ENCODE measurements around the gene CA9.
A peak's percentile ranks its signal among the peaks of the same experiment; 100 is the strongest.

CA9 gene

DNA sequence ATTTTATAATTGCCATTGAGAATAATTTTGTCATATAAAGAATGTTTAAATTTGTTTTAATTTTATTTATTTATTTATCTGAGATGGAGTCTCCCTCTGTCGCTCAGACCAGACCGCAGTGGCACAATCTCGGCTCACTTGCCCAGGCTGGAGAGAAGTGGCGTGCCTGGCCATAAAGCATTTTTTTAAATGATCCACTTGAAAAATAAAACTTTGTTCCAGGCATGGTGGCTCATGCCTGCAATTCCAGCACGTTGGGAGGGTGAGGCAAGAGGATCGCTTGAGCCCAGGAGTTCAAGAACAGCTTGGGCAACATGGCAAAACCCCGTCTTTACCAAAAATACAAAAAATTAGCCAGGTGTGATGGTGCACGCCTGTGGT, 20.9 kb upstream of the CA9 start:
- DNase-seq = no peak

DNA sequence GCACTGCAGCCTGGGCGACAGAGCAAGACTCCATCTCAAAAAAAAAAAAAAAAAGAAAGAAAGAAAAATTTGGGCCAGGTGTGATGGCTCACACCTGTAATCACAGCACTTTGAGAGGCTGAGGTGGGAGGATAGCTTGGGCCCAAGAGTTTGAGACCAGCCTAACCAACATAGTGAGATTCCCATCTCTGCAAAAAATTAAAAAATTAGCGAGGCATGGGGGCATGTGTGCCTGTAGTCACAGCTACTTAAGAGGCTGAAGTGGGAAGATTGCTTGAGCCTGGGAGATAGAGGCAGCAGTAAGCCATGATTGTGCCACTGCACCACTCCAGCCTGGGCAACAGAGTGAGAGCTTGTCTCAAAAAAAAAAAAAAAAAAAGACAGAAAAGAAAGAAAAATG, 20.1 kb upstream of the CA9 start:
- DNase-seq = no peak

DNA sequence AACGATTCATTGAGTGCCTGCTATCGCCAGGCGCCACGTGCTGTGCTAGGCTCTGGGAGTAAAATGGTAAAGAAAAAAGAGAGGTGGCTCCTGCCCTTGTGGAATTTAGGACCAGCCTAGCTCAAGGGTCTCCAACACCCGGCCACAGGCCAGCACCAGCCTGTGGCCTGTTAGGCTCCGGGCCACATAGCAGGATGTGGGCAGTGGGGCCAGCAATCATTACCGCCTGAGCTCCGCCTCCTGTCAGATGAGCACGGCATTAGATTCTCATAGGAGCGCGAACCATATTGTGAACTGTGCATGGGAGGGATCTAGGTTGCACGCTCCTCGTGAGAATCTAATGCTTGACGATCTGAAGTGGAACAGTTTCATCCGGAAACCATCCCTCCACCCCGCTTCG, 17.4 kb upstream of the CA9 start:
- DNase-seq = no peak

- no peak for DNase-seq
These were observed 16.7 kb upstream of the CA9 start for GRCh38 chr9:35656831-35657545.

- DNase-seq = peak; percentile 96
These were observed 16.1 kb upstream of the CA9 start, which contains the start of gene RMRP for GRCh38 chr9:35657546-35658136. TSS of gene RMRP (minus strand) at chr9:35658019.

DNA sequence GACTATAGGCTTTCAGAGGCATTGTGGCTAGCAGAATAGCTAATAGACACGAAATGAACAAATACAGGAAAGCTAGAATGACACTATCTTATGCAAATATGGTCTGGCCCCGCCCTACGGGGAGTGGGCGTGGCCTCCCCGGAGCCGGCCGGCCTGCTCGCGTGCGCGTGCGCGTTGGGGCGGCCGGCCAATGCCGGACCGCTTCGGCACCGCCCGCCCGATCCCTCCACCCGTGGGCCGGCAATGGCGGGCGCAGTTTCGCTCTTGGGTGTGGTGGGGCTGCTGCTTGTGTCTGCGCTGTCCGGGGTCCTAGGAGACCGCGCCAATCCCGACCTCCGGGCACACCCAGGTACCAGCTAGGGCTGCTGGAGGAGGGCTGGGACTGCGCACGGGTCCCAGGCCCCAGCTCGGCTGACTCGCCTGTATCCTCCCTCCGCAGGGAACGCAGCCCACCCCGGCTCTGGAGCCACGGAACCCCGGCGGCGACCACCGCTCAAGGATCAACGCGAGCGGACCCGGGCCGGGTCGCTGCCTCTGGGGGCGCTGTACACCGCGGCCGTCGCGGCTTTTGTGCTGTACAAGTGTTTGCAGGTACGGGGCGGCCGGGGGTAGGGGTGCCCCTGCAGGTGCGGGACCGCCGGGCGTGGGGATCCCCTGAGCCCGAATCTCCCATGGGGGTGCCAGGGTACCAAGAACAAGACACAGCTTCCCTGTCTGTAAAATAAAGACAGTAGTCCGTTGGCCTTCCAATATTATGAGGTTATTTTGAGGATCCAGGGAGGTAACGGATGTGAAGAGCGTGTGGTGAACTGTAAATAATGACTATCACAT, 15.4 kb upstream of the CA9 start, which contains the start of gene CCDC107:
Gene CCDC107 (plus strand): TSS at position 156 of the 831 bp plus-strand sequence. CDS start 88 bp downstream, at position 244.
- peak; percentile 76 for DNase-seq

GRCh38 chr9:35658968-35659220, 14.8 kb upstream of the CA9 start:
- peak; percentile 20 for DNase-seq

- no peak for DNase-seq
These were observed 14.4 kb upstream of the CA9 start for GRCh38 chr9:35659340-35659739.

GRCh38 chr9:35660966-35661415, 12.7 kb upstream of the CA9 start:
- peak; percentile 4 for DNase-seq

DNA sequence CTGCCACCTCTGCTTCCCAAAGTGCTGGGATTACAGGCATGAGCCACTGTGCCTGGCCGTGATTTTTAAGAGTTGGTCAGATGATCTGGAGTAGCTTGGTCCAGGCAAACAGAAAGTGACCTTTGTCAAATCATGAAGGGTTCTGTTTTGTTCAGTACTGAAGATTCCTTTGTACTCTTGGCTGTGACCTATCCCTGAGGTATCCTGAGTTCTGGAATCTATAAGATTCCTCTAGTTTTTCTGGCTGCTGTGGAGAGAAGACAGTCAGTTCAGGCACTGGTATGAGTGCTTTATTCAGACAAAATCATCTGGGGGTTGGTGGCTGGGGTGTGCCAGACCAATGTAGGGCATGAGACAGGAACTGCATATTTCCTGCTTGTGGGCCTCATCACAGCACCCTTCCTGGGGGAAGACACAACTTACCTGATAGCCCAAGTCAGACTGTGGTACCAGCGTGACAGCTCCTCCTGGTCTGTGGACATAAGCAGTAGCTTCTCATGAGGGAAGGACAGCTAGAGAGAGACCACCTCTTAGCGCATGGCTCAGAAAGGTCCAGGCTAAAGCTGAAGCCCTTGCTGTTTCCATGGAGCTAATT, 11.9 kb upstream of the CA9 start:
- DNase-seq = no peak

- DNase-seq = no peak
These were observed 11.3 kb upstream of the CA9 start for GRCh38 chr9:35662437-35662836.

DNA sequence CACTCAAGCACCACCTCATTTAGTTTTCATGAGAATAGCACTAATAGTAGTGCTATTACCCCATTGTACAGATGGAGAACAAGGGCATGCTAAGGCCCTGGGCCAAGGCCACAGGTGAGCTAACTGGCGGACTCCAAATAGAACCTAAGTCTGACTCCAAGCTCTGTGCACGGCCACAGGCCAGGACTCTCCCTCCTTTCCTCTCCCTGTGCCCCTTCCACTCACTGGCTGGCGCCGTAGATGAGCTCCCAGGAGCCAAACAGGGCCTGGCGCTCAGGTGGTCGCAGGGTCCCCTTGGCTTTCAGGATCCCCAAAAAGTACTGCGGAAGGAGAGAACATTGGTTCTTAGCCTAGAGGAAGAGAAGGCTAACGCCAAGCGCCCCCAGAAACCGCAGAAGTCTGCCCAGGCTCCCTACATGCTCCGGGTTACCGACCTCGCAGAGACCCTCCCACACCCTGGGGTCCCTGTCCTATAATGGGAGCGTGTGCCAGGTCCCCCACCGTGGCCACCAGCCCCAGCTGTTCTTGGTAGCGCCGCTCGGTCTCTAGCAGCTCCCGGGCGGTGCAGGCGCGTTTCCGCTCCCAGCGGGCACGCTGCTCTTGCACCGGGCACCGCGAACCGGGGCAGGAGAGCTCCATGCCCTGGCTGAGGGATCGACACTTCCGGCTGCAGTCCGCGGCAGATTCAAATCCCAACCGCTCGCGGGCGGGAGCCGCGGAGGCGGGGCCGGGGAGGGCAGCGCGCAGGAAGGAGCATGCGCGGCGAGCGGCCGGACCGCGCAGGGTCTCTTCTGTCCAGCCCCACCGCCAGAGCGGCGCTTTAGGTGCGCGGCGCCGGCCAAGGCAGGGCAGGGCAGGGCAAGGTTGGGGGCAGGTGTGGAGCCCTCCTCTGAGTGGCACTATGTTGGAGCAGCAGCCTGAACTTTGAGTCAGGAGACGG, 8.9 kb upstream of the CA9 start, which contains the start of gene ARHGEF39:
Gene ARHGEF39 (minus strand): TSS at position 665 of the 940 bp plus-strand sequence. CDS start 26 bp downstream, at position 639.
- peak; percentile 85 for DNase-seq

DNA sequence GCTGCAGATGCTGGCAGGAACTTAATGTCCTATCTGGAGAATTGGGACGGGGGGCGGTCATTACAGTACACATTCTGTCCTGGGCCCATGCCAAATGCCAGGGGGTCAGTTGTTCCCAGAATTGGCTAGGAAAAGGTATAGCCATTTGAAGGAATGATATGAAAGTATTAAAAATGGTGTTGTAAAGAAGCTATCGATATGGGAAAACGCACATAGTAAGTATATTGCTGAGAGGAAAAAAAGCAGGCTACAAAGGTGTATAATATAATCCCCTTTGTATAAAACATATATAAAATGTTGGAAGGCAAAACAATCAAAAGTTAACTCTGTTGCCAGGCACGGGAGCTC, 8.3 kb upstream of the CA9 start:
- no peak for DNase-seq

- DNase-seq = no peak
These were observed 7.7 kb upstream of the CA9 start for GRCh38 chr9:35666045-35666444.

DNA sequence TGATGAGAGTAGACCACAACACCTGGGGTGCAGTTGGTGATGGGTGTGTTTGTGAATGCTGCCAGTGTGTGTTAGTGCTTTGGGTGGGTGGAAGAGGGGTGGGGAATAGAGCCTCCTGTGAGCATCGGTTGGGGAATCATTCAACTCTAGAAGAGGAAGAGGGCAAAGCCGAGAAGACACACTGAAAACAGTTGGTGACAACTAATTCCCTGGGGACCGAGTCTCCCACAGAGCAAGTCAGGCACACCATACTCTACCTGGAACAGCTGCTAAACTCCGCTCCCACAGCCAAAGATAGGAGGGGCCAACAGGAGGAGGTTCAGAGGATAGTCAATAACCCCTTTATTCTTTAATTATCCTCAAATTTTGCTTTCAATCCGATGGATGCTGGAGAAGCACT, 7.2 kb upstream of the CA9 start:
- DNase-seq = no peak

DNA sequence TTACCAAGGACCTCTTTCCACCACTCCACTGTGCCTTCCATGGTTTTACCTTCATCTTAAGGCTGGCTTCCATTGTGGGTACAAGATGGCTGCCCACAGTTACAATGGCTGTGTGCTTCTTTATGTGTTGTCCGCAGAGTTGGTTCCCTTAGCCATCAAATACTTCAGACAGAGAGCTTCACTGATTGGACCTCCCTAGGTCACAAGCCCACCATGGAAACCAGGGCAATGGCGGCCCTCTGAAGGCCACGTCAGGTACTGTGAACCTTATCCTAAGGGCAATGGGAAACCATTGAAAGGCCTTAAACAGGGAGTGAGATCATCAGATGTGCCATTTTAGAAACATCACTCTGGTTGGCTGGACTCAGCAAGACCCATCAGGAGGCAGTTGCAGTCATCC, 5.8 kb upstream of the CA9 start:
- DNase-seq = no peak

DNA sequence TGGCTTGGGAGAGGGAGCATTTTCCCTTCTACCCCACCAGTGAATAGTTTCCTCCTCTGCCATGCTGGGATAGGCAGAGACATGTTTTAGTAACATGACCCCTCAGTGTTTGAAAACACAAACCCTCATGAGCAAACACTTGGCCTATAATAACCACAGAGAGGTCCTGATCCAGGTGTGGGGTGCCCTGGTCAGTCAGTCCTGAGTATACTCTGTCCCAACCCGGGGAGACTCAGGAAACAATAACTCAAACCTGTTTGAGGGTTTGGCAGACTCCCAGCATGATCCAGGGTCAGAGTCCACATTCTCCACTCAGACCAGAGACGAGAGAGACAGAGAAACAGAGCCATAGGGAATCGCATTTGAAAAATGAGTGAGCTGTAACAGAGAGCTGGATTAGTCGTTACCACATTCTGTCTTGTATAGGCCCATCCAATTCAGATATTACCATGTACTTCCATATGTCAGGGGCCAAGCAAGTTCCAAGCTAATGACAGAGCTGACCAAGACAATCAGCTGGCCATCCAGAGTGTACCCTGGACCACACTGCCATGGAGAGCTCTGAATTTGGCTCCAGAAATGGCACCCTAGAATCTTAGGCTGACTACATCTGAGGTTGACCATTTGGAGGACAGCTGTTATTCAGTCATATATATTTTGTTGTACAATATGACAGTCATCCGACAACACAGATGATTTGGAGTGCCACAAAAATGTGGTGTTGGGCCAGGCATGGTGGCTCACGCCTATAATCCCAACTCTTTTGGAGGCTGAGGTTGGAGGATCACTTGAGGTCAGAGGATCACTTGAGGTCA, 4.2 kb upstream of the CA9 start:
- DNase-seq = no peak

DNA sequence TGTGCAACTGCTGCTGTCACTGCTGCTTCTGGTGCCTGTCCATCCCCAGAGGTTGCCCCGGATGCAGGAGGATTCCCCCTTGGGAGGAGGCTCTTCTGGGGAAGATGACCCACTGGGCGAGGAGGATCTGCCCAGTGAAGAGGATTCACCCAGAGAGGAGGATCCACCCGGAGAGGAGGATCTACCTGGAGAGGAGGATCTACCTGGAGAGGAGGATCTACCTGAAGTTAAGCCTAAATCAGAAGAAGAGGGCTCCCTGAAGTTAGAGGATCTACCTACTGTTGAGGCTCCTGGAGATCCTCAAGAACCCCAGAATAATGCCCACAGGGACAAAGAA, 265 bp downstream of the CA9 start:
- no peak for DNase-seq

GRCh38 chr9:35675204-35675603, 1.5 kb downstream of the CA9 start:
- no peak for DNase-seq

DNA sequence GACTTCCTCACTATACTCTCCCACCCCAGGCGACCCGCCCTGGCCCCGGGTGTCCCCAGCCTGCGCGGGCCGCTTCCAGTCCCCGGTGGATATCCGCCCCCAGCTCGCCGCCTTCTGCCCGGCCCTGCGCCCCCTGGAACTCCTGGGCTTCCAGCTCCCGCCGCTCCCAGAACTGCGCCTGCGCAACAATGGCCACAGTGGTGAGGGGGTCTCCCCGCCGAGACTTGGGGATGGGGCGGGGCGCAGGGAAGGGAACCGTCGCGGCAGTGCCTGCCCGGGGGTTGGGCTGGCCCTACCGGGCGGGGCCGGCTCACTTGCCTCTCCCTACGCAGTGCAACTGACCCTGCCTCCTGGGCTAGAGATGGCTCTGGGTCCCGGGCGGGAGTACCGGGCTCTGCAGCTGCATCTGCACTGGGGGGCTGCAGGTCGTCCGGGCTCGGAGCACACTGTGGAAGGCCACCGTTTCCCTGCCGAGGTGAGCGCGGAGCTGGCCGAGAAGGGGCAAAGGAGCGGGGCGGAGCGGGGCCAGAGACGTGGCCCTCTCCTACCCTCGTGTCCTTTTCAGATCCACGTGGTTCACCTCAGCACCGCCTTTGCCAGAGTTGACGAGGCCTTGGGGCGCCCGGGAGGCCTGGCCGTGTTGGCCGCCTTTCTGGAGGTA, 2.1 kb downstream of the CA9 start:
- no peak for DNase-seq

GRCh38 chr9:35679091-35679490, 5.4 kb downstream of the CA9 start:
- DNase-seq = no peak
